ENCODE data around the gene BBS9. TPM values are rescaled to one million over a fixed set of nuclear protein-coding genes. Genes with fewer than 3 reads are reported as not detected.

BBS9 gene
- total RNA-seq, 1 donor from 2014 or later, result 51.7 TPM

GRCh38 chr7:33155811-33156210, 26.4 kb downstream of the BBS9 start:
- no peak overlapping the region for H3K27ac ChIP-seq (ENCODE audit: low read depth, low read length)
- no peak overlapping the region for H3K9ac ChIP-seq (ENCODE audit: low read depth in 1 of 3, low read length in 3 of 3)
- no peaks in the 10 kb centered on the region for H3K9me3 ChIP-seq (ENCODE audit: control insufficient read depth in 3 of 3, low read length in 3 of 3)
- peaks cover 0 to 4% (median 0%) of the 10 kb centered on the region in 3 donors for H3K4me1 ChIP-seq (ENCODE audit: control insufficient read depth in 3 of 3, insufficient read depth in 3 of 3, low read length in 3 of 3)
- H3K27me3 ChIP-seq (ENCODE audit: control insufficient read depth in 3 of 3, insufficient read depth in 3 of 3, low read length in 3 of 3), result no peaks in the 10 kb centered on the region
- peaks cover 0 to 5% (median 2%) of the 10 kb centered on the region in 3 donors for H3K36me3 ChIP-seq (ENCODE audit: control insufficient read depth in 3 of 3, insufficient read depth in 3 of 3, low read length in 3 of 3)
- no peak overlapping the region for H3K4me3 ChIP-seq (ENCODE audit: low read length in 3 of 3)

DNA sequence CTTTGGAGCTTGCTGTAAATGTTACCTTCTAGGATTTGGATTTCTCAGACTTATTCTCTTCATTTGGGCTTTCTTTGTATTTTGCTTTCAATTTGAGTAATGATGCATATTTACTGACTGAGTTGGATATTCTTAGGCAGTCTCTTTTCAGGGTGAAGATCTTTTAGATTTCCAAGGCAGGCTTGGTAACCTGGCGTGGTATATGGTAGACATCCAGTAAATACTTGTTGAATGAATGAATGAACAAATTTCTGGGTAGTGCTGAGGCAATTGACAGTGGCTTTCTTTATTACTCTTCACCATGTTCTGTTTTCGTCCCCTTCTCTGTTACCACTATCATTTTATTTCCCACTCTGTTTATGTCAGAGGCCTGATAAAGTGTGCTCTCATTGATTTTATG, 27.1 kb downstream of the BBS9 start:
- H3K27ac ChIP-seq (ENCODE audit: low read depth, low read length), result no peak overlapping the region
- H3K9ac ChIP-seq (ENCODE audit: low read depth in 1 of 3, low read length in 3 of 3), result no peak overlapping the region
- H3K4me1 ChIP-seq (ENCODE audit: control insufficient read depth in 3 of 3, insufficient read depth in 3 of 3, low read length in 3 of 3), result peaks cover 0 to 4% (median 0%) of the 10 kb centered on the region in 3 donors
- H3K4me3 ChIP-seq (ENCODE audit: low read length in 3 of 3), result no peak overlapping the region
- peaks cover 0 to 5% (median 2%) of the 10 kb centered on the region in 3 donors for H3K36me3 ChIP-seq (ENCODE audit: control insufficient read depth in 3 of 3, insufficient read depth in 3 of 3, low read length in 3 of 3)
- H3K27me3 ChIP-seq (ENCODE audit: control insufficient read depth in 3 of 3, insufficient read depth in 3 of 3, low read length in 3 of 3), result no peaks in the 10 kb centered on the region
- no peaks in the 10 kb centered on the region for H3K9me3 ChIP-seq (ENCODE audit: control insufficient read depth in 3 of 3, low read length in 3 of 3)

DNA sequence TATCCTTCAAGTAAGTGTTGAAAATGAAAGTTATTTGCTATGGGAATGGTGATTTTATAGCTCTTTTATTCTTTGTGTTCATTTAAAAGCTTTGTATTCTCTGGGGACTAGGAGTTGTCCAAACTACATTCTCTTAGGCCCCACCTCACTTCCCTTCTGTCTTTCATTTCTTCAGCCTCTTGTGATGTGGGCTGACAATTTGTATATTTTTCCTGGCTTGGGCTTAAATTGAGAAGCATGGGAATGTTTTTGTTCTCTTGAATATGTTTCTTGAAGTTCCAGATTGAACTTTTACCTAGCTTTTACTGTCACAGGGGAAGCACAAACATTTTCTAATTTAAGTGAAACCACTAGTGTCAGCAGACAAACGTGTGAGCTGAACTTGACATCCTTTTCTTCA, 27.9 kb downstream of the BBS9 start:
- Histone ChIP-seq H3K27ac (ENCODE audit: low read depth, low read length) (no peak overlapping the region), H3K4me3 (ENCODE audit: low read length in 3 of 3) (no peak overlapping the region), H3K9ac (ENCODE audit: low read depth in 1 of 3, low read length in 3 of 3) (no peak overlapping the region), H3K27me3 (ENCODE audit: control insufficient read depth in 3 of 3, insufficient read depth in 3 of 3, low read length in 3 of 3) (no peaks in the 10 kb centered on the region), H3K4me1 (ENCODE audit: control insufficient read depth in 3 of 3, insufficient read depth in 3 of 3, low read length in 3 of 3) (peaks cover 0 to 4% (median 0%) of the 10 kb centered on the region in 3 donors), H3K36me3 (ENCODE audit: control insufficient read depth in 3 of 3, insufficient read depth in 3 of 3, low read length in 3 of 3) (peaks cover 0 to 5% (median 2%) of the 10 kb centered on the region in 3 donors), H3K9me3 (ENCODE audit: control insufficient read depth in 3 of 3, low read length in 3 of 3) (no peaks in the 10 kb centered on the region)

GRCh38 chr7:33157781-33158180, 28.4 kb downstream of the BBS9 start:
- Histone ChIP-seq H3K9ac (ENCODE audit: low read depth in 1 of 3, low read length in 3 of 3) (no peak overlapping the region), H3K36me3 (ENCODE audit: control insufficient read depth in 3 of 3, insufficient read depth in 3 of 3, low read length in 3 of 3) (peaks cover 0 to 5% (median 2%) of the 10 kb centered on the region in 3 donors), H3K4me3 (ENCODE audit: low read length in 3 of 3) (no peak overlapping the region), H3K4me1 (ENCODE audit: control insufficient read depth in 3 of 3, insufficient read depth in 3 of 3, low read length in 3 of 3) (peaks cover 0 to 4% (median 0%) of the 10 kb centered on the region in 3 donors), H3K27me3 (ENCODE audit: control insufficient read depth in 3 of 3, insufficient read depth in 3 of 3, low read length in 3 of 3) (no peaks in the 10 kb centered on the region), H3K9me3 (ENCODE audit: control insufficient read depth in 3 of 3, low read length in 3 of 3) (no peaks in the 10 kb centered on the region), H3K27ac (ENCODE audit: low read depth, low read length) (no peak overlapping the region)

- Histone ChIP-seq H3K27me3 (ENCODE audit: control insufficient read depth in 3 of 3, insufficient read depth in 3 of 3, low read length in 3 of 3) (no peaks in the 10 kb centered on the region), H3K4me1 (ENCODE audit: control insufficient read depth in 3 of 3, insufficient read depth in 3 of 3, low read length in 3 of 3) (no peaks in the 10 kb centered on the region), H3K9ac (ENCODE audit: low read depth in 1 of 3, low read length in 3 of 3) (no peak overlapping the region), H3K27ac (ENCODE audit: low read depth, low read length) (no peak overlapping the region), H3K36me3 (ENCODE audit: control insufficient read depth in 3 of 3, insufficient read depth in 3 of 3, low read length in 3 of 3) (peaks cover 0 to 9% (median 5%) of the 10 kb centered on the region in 3 donors), H3K4me3 (ENCODE audit: low read length in 3 of 3) (no peak overlapping the region), H3K9me3 (ENCODE audit: control insufficient read depth in 3 of 3, low read length in 3 of 3) (peaks cover 0 to 2% (median 0%) of the 10 kb centered on the region in 3 donors)
Observed at GRCh38 chr7:33177876-33178275, 48.5 kb downstream of the BBS9 start.

DNA sequence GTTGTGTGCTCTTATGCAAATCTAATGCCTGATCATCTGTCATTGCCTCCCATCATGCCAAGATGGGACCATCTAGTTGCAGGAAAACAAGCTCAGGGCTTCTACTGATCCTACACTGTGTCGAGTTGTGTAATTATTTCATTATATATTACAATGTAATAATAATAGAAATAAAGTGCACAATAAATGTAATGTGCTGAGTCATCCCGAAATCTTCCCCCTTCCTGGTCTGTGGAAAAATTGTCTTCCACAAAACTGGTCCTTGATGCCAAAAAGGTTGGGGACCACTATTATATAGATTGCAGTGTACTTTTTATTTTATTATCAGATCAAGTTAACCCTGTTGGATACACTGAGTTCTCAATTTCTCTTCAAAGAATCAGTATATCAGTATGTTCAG, 50.2 kb downstream of the BBS9 start:
- Histone ChIP-seq H3K4me3 (ENCODE audit: low read length in 3 of 3) (no peak overlapping the region), H3K27ac (ENCODE audit: low read depth, low read length) (no peak overlapping the region), H3K9ac (ENCODE audit: low read depth in 1 of 3, low read length in 3 of 3) (no peak overlapping the region), H3K9me3 (ENCODE audit: control insufficient read depth in 3 of 3, low read length in 3 of 3) (no peaks in the 10 kb centered on the region), H3K4me1 (ENCODE audit: control insufficient read depth in 3 of 3, insufficient read depth in 3 of 3, low read length in 3 of 3) (no peaks in the 10 kb centered on the region), H3K27me3 (ENCODE audit: control insufficient read depth in 3 of 3, insufficient read depth in 3 of 3, low read length in 3 of 3) (no peaks in the 10 kb centered on the region), H3K36me3 (ENCODE audit: control insufficient read depth in 3 of 3, insufficient read depth in 3 of 3, low read length in 3 of 3) (peaks cover 0 to 9% (median 5%) of the 10 kb centered on the region in 3 donors)

GRCh38 chr7:33183504-33183903, 54.1 kb downstream of the BBS9 start:
- no peak overlapping the region for H3K27ac ChIP-seq (ENCODE audit: low read depth, low read length)
- H3K9ac ChIP-seq (ENCODE audit: low read depth in 1 of 3, low read length in 3 of 3), result no peak overlapping the region
- no peak overlapping the region for H3K4me3 ChIP-seq (ENCODE audit: low read length in 3 of 3)
- peaks cover 0 to 2% (median 0%) of the 10 kb centered on the region in 3 donors for H3K36me3 ChIP-seq (ENCODE audit: control insufficient read depth in 3 of 3, insufficient read depth in 3 of 3, low read length in 3 of 3)
- no peaks in the 10 kb centered on the region for H3K27me3 ChIP-seq (ENCODE audit: control insufficient read depth in 3 of 3, insufficient read depth in 3 of 3, low read length in 3 of 3)
- no peaks in the 10 kb centered on the region for H3K4me1 ChIP-seq (ENCODE audit: control insufficient read depth in 3 of 3, insufficient read depth in 3 of 3, low read length in 3 of 3)
- no peaks in the 10 kb centered on the region for H3K9me3 ChIP-seq (ENCODE audit: control insufficient read depth in 3 of 3, low read length in 3 of 3)

DNA sequence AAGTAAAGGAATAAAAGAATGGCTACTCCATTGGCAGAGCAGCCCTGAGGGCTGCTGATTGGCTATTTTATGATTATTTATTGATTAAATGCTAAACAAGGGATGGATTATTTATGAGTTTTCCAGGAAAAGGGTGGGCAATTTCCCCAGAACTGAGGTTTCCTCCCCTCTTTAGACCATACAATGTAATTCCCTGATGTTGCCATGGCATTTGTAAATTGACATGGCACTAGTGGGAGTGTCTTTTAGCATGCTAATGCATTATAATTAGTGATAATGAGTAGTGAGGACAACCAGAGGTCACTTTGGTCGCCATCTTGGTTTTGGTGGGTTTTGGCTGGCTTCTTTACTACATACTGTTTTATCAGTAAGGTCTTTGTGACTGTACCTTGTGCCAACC, 55.5 kb downstream of the BBS9 start:
- H3K9me3 ChIP-seq (ENCODE audit: control insufficient read depth in 3 of 3, low read length in 3 of 3), result no peaks in the 10 kb centered on the region
- no peak overlapping the region for H3K27ac ChIP-seq (ENCODE audit: low read depth, low read length)
- H3K4me1 ChIP-seq (ENCODE audit: control insufficient read depth in 3 of 3, insufficient read depth in 3 of 3, low read length in 3 of 3), result no peaks in the 10 kb centered on the region
- peaks cover 0 to 2% (median 0%) of the 10 kb centered on the region in 3 donors for H3K36me3 ChIP-seq (ENCODE audit: control insufficient read depth in 3 of 3, insufficient read depth in 3 of 3, low read length in 3 of 3)
- no peaks in the 10 kb centered on the region for H3K27me3 ChIP-seq (ENCODE audit: control insufficient read depth in 3 of 3, insufficient read depth in 3 of 3, low read length in 3 of 3)
- H3K9ac ChIP-seq (ENCODE audit: low read depth in 1 of 3, low read length in 3 of 3), result no peak overlapping the region
- H3K4me3 ChIP-seq (ENCODE audit: low read length in 3 of 3), result no peak overlapping the region

DNA sequence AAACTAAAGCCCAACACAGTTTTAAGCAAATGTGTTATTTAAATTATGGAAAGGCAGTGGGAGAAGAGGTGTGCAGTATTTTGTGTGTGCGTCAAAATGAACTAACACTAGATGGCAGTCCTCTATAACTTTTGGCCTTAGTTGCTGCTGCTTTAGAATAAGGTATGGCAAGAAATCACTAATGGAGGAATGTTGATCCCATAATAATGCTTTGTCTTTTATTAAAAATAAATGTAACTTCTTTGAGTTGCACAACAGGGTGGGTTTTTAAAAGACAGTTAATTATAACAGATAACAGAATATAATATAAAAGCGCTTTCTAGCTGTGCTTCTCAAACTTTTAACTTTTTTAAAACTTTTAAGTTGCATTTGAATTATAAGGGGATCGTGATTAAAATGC, 56.4 kb downstream of the BBS9 start:
- H3K4me3 ChIP-seq (ENCODE audit: low read length in 3 of 3), result no peak overlapping the region
- no peaks in the 10 kb centered on the region for H3K4me1 ChIP-seq (ENCODE audit: control insufficient read depth in 3 of 3, insufficient read depth in 3 of 3, low read length in 3 of 3)
- H3K27ac ChIP-seq (ENCODE audit: low read depth, low read length), result no peak overlapping the region
- no peaks in the 10 kb centered on the region for H3K27me3 ChIP-seq (ENCODE audit: control insufficient read depth in 3 of 3, insufficient read depth in 3 of 3, low read length in 3 of 3)
- H3K9ac ChIP-seq (ENCODE audit: low read depth in 1 of 3, low read length in 3 of 3), result no peak overlapping the region
- no peaks in the 10 kb centered on the region for H3K9me3 ChIP-seq (ENCODE audit: control insufficient read depth in 3 of 3, low read length in 3 of 3)
- H3K36me3 ChIP-seq (ENCODE audit: control insufficient read depth in 3 of 3, insufficient read depth in 3 of 3, low read length in 3 of 3), result no peaks in the 10 kb centered on the region

DNA sequence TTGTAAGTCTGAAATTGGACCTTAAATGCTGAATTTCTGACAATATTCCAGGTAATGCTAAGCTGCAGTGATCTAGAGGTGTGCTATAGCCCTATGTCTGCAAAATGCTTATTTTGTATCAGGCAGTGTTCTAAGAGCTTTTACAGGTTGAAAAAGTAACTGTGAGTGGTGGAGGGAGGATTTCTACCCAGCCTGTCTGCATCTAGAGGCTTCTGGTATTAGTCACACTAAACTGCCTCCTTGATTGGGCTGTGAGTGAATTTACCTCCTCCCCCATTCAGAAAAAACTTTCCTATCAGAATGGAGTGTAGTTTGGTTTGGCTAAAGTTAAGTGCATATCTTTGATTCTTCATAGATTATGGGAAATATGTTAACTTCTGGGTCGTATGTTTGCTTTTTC, 56.8 kb downstream of the BBS9 start:
- no peaks in the 10 kb centered on the region for H3K27me3 ChIP-seq (ENCODE audit: control insufficient read depth in 3 of 3, insufficient read depth in 3 of 3, low read length in 3 of 3)
- H3K9me3 ChIP-seq (ENCODE audit: control insufficient read depth in 3 of 3, low read length in 3 of 3), result no peaks in the 10 kb centered on the region
- no peaks in the 10 kb centered on the region for H3K36me3 ChIP-seq (ENCODE audit: control insufficient read depth in 3 of 3, insufficient read depth in 3 of 3, low read length in 3 of 3)
- no peaks in the 10 kb centered on the region for H3K4me1 ChIP-seq (ENCODE audit: control insufficient read depth in 3 of 3, insufficient read depth in 3 of 3, low read length in 3 of 3)
- no peak overlapping the region for H3K4me3 ChIP-seq (ENCODE audit: low read length in 3 of 3)
- no peak overlapping the region for H3K9ac ChIP-seq (ENCODE audit: low read depth in 1 of 3, low read length in 3 of 3)
- H3K27ac ChIP-seq (ENCODE audit: low read depth, low read length), result no peak overlapping the region
